DND-41 (cell line): ENCODE measurements around the gene CYP4F22.

ENCODE experiments used
- ATAC-seq: fragments of 200-7000 bp; cut with Tn5 transposase; 3 replicates; pipeline ENCODE4 v1.9.1; 2021; ENCODE audit warnings: low read depth; ENCODE audit not compliant: insufficient read depth
- DNase-seq: peaks from one replicate; pipeline ENCODE4 v3.0.0-alpha.2; 2020
- H2AFZ ChIP-seq: 2 replicates; pipeline ENCODE4 v1.6.0; 2012; ENCODE audit warnings: low read depth, low read length
- H3K27ac ChIP-seq: 2 replicates; pipeline ENCODE4 v1.5.1; 2012; ENCODE audit warnings: low read length, inconsistent platforms
- H3K27me3 ChIP-seq: fragments of 200-600 bp; sonication (generic); 2 replicates; pipeline ENCODE4 v1.6.0; 2012; ENCODE audit warnings: low read length, mild to moderate bottlenecking, inconsistent platforms; ENCODE audit not compliant: insufficient read depth, poor library complexity
- H3K36me3 ChIP-seq: 2 replicates; pipeline ENCODE4 v1.5.1; 2012; ENCODE audit warnings: low read length, inconsistent platforms; ENCODE audit not compliant: insufficient read depth
- H3K4me1 ChIP-seq: 2 replicates; pipeline ENCODE4 v1.5.1; 2012; ENCODE audit warnings: mild to moderate bottlenecking, low read length; ENCODE audit not compliant: insufficient read depth
- H3K4me2 ChIP-seq: 2 replicates; pipeline ENCODE4 v1.6.0; 2012; ENCODE audit warnings: mild to moderate bottlenecking, moderate library complexity, low read length, inconsistent platforms; ENCODE audit not compliant: insufficient read depth
- H3K4me3 ChIP-seq, 2 experiments: fragments of 200-600 bp in 1 of 2; shearing (Covaris generic) in 1 of 2; 2 replicates each; pipeline ENCODE4 v1.5.1; 2012 to 2016; ENCODE audit warnings: inconsistent platforms in 2 of 2, low read length in 2 of 2, mild to moderate bottlenecking in 2 of 2, low read depth in 1 of 2, moderate library complexity in 1 of 2
- H3K79me2 ChIP-seq: 2 replicates; pipeline ENCODE4 v1.6.0; 2012; ENCODE audit warnings: low read length, inconsistent platforms; ENCODE audit not compliant: insufficient read depth
- H3K9ac ChIP-seq: 2 replicates; pipeline ENCODE4 v1.6.0; 2012; ENCODE audit warnings: low read depth, mild to moderate bottlenecking, inconsistent platforms, low read length, moderate library complexity
- H3K9me3 ChIP-seq: 2 replicates; pipeline ENCODE4 v1.5.1; 2012; ENCODE audit warnings: low read length, moderate library complexity, mild to moderate bottlenecking, inconsistent platforms; ENCODE audit not compliant: insufficient read depth, severe bottlenecking
- H4K20me1 ChIP-seq: 2 replicates; pipeline ENCODE4 v1.6.0; 2012; ENCODE audit warnings: low read length; ENCODE audit not compliant: insufficient read depth
- EZH2 ChIP-seq: IDR thresholded peaks from 3 replicates; pipeline ENCODE4 v1.6.1; 2012; ENCODE audit warnings: borderline replicate concordance, low read depth, mild to moderate bottlenecking, moderate library complexity, low read length, inconsistent platforms; ENCODE audit not compliant: severe bottlenecking
- TF ChIP-seq, protein P1 (sequence below): IDR thresholded peaks from 2 replicates; pipeline ENCODE4 v1.5.1; 2012; ENCODE audit warnings: borderline replicate concordance, low read length, moderate library complexity, mild to moderate bottlenecking; ENCODE audit not compliant: poor library complexity, severe bottlenecking; ENCODE audit errors: extremely low read depth

The CYP4F22 gene

DNA sequence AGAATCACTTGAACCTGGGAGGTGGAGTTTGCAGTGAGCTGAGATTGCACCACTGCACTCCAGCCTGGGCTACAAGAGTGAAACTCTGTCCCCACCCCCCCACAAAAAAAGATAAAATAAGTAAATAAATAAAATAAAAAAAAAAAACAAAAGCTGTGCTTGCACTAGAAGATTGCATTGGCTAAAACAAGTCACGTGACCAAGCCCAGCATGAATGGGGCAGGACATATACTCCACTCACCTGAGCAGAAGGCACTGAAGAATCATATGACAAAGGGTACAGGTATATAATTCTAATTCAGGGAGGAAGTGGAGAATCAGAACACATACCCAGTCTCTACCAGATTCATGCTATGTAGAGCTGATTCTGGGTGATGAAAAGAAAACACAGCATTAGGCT is 36.6 kb downstream of the CYP4F22 start:
- H3K36me3 ChIP-seq, result no peaks in the 10 kb centered on the region
- H3K4me3 ChIP-seq, result no peak overlapping the region
- H3K9me3 ChIP-seq, result no peaks in the 10 kb centered on the region
- no peak overlapping the region for H3K4me2 ChIP-seq
- no peaks in the 10 kb centered on the region for H3K4me1 ChIP-seq
- DNase-seq (no peak), ATAC-seq (no peak)
- no peak for TF ChIP-seq EZH2
- TF ChIP-seq, protein P1, sequence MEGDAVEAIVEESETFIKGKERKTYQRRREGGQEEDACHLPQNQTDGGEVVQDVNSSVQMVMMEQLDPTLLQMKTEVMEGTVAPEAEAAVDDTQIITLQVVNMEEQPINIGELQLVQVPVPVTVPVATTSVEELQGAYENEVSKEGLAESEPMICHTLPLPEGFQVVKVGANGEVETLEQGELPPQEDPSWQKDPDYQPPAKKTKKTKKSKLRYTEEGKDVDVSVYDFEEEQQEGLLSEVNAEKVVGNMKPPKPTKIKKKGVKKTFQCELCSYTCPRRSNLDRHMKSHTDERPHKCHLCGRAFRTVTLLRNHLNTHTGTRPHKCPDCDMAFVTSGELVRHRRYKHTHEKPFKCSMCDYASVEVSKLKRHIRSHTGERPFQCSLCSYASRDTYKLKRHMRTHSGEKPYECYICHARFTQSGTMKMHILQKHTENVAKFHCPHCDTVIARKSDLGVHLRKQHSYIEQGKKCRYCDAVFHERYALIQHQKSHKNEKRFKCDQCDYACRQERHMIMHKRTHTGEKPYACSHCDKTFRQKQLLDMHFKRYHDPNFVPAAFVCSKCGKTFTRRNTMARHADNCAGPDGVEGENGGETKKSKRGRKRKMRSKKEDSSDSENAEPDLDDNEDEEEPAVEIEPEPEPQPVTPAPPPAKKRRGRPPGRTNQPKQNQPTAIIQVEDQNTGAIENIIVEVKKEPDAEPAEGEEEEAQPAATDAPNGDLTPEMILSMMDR, result no peak
- no peaks in the 10 kb centered on the region for H4K20me1 ChIP-seq
- H3K79me2 ChIP-seq, result no peaks in the 10 kb centered on the region
- H3K27ac ChIP-seq, result no peak overlapping the region
- H3K9ac ChIP-seq, result no peak overlapping the region
- H2AFZ ChIP-seq, result no peak overlapping the region
- H3K27me3 ChIP-seq, result no peaks in the 10 kb centered on the region

- no peaks in the 10 kb centered on the region for H3K36me3 ChIP-seq
- H3K9me3 ChIP-seq, result no peaks in the 10 kb centered on the region
- H3K4me3 ChIP-seq, result no peak overlapping the region
- no peak overlapping the region for H3K9ac ChIP-seq
- no peaks in the 10 kb centered on the region for H4K20me1 ChIP-seq
- no peak overlapping the region for H3K27ac ChIP-seq
- H3K79me2 ChIP-seq, result no peaks in the 10 kb centered on the region
- no peak for TF ChIP-seq EZH2
- TF ChIP-seq, protein P1, result no peak
- no peaks in the 10 kb centered on the region for H3K27me3 ChIP-seq
- no peak for DNase-seq
- no peak for ATAC-seq
- no peak overlapping the region for H3K4me2 ChIP-seq
- peaks cover 4% of the 10 kb centered on the region; the same call in 1 of the 2 replicates for H3K4me1 ChIP-seq
- no peak overlapping the region for H2AFZ ChIP-seq
These were observed 40.3 kb downstream of the CYP4F22 start for GRCh38 chr19:15548648-15549047.

- H3K4me3 ChIP-seq, result no peak overlapping the region
- H3K27ac ChIP-seq, result no peak overlapping the region
- H3K27me3 ChIP-seq, result no peaks in the 10 kb centered on the region
- H2AFZ ChIP-seq, result no peak overlapping the region
- H3K9ac ChIP-seq, result no peak overlapping the region
- H3K79me2 ChIP-seq, result no peaks in the 10 kb centered on the region
- DNase-seq (no peak), ATAC-seq (no peak)
- TF ChIP-seq EZH2, result no peak
- TF ChIP-seq, protein P1, result no peak
- no peak overlapping the region for H3K4me2 ChIP-seq
- no peaks in the 10 kb centered on the region for H4K20me1 ChIP-seq
- no peaks in the 10 kb centered on the region for H3K36me3 ChIP-seq
- H3K9me3 ChIP-seq, result no peaks in the 10 kb centered on the region
- peaks cover 4% of the 10 kb centered on the region; the same call in 1 of the 2 replicates for H3K4me1 ChIP-seq
These were observed 41.3 kb downstream of the CYP4F22 start for GRCh38 chr19:15549581-15549980.

GRCh38 chr19:15550273-15550672 is 41.9 kb downstream of the CYP4F22 start:
- H3K4me3 ChIP-seq, result no peak overlapping the region
- H4K20me1 ChIP-seq, result no peaks in the 10 kb centered on the region
- H3K9ac ChIP-seq, result no peak overlapping the region
- no peak for DNase-seq
- H3K4me2 ChIP-seq, result no peak overlapping the region
- H3K9me3 ChIP-seq, result no peaks in the 10 kb centered on the region
- ATAC-seq, result no peak
- H3K27me3 ChIP-seq, result no peaks in the 10 kb centered on the region
- TF ChIP-seq, protein P1, result no peak
- peaks cover 8% of the 10 kb centered on the region for H3K4me1 ChIP-seq
- H3K79me2 ChIP-seq, result no peaks in the 10 kb centered on the region
- no peaks in the 10 kb centered on the region for H3K36me3 ChIP-seq
- H2AFZ ChIP-seq, result no peak overlapping the region
- H3K27ac ChIP-seq, result no peak overlapping the region
